HEK293T (cell line): Measurements from ENCODE around the gene CALML6.

Experiments used
- CTCF ChIA-PET: fragments of 350-600 bp; formaldehyde crosslinking; extraction: SDS; loops from one replicate; lab custom pipeline; 2021; ENCODE audit warnings: antibody characterized with exemption, inconsistent platforms; lab: Yijun Ruan, JAX
- POLR2A ChIA-PET: fragments of 350-600 bp; formaldehyde crosslinking; extraction: SDS; loops from one replicate; lab custom pipeline; 2020; ENCODE audit warnings: antibody characterized with exemption, inconsistent platforms; lab: Yijun Ruan, JAX
- DNase-seq: peaks from one replicate; pipeline ENCODE4 v3.0.0; 2012; ENCODE audit warnings: mixed read lengths; ENCODE audit errors: extremely low spot score
- ARNT ChIP-seq: fragments of 450-650 bp; IDR thresholded peaks from 2 replicates; pipeline ENCODE4 v1.6.1; 2017; ENCODE audit warnings: mild to moderate bottlenecking
- BHLHE40 ChIP-seq: fragments of 450-650 bp; IDR thresholded peaks from 2 replicates; pipeline ENCODE4 v1.6.1; 2016; ENCODE audit warnings: mild to moderate bottlenecking, moderate library complexity, borderline replicate concordance
- CTBP1 ChIP-seq: fragments of 450-650 bp; IDR thresholded peaks from 2 replicates; pipeline ENCODE4 v1.6.1; 2016; ENCODE audit warnings: borderline replicate concordance
- ELF4 ChIP-seq: fragments of 450-650 bp; IDR thresholded peaks from 2 replicates; pipeline ENCODE4 v1.6.1; 2017; ENCODE audit warnings: antibody characterized with exemption
- FOXA1 ChIP-seq: fragments of 450-650 bp; IDR thresholded peaks from 2 replicates; pipeline ENCODE4 v1.6.1; 2016; ENCODE audit warnings: mild to moderate bottlenecking
- FOXK2 ChIP-seq: fragments of 450-650 bp; IDR thresholded peaks from 2 replicates; pipeline ENCODE4 v1.6.1; 2016; ENCODE audit warnings: mild to moderate bottlenecking
- FOXM1 ChIP-seq: fragments of 450-650 bp; IDR thresholded peaks from 2 replicates; pipeline ENCODE4 v1.6.1; 2017; ENCODE audit warnings: mild to moderate bottlenecking, borderline replicate concordance
- HDGF ChIP-seq: fragments of 450-650 bp; IDR thresholded peaks from 2 replicates; pipeline ENCODE4 v1.6.1; 2017; ENCODE audit warnings: antibody characterized with exemption, borderline replicate concordance
- L3MBTL2 ChIP-seq: fragments of 450-650 bp; conservative IDR thresholded peaks from 2 replicates; pipeline ENCODE4 v1.6.1; 2016; ENCODE audit warnings: mild to moderate bottlenecking
- LEF1 ChIP-seq: fragments of 450-650 bp; IDR thresholded peaks from 2 replicates; pipeline ENCODE4 v1.6.1; 2017; ENCODE audit warnings: mild to moderate bottlenecking, borderline replicate concordance
- NFRKB ChIP-seq: fragments of 450-650 bp; IDR thresholded peaks from 2 replicates; pipeline ENCODE4 v1.6.1; 2016; ENCODE audit warnings: mild to moderate bottlenecking, moderate library complexity
- PKNOX1 ChIP-seq: fragments of 450-650 bp; IDR thresholded peaks from 2 replicates; pipeline ENCODE4 v1.6.1; 2016
- SP1 ChIP-seq: fragments of 450-650 bp; IDR thresholded peaks from 2 replicates; pipeline ENCODE4 v1.6.1; 2017
- SUZ12 ChIP-seq: fragments of 450-650 bp; IDR thresholded peaks from 2 replicates; pipeline ENCODE4 v1.6.1; 2016; ENCODE audit warnings: mild to moderate bottlenecking
- TARDBP ChIP-seq: fragments of 450-650 bp; IDR thresholded peaks from 2 replicates; pipeline ENCODE4 v1.6.1; 2016
- ZNF384 ChIP-seq: fragments of 450-650 bp; IDR thresholded peaks from 2 replicates; pipeline ENCODE4 v1.6.1; 2016

The CALML6 gene

GRCh38 chr1:1917995-1918900 is 3.2 kb downstream of the CALML6 start:
- CTCF ChIA-PET, result no interaction called here
- POLR2A ChIA-PET, result no interaction called here
- no peak for DNase-seq

DNA sequence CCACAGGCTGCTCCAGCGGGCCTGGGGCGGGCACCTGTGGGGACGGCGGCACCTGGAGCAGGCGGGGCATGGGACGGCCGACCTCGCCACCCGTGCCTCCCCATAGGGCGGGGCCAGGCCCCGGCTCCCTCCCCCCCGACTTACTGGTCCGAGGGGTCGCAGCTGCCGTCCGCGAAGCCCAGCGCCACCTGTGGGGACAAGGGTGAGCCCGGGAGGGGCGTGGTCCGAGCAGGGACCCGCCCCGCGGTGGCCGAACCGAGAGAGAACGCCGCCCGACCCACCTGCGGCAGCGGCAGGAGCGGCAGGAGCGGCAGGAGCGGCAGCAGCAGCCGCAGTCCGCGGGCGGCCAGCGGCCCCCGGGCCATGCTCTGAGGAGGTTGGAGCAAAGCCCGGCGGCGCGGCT is 3.8 kb downstream of the CALML6 start, which contains the start of gene TMEM52:
TMEM52 (minus strand) TSS at position 379 of the 403 bp plus-strand sequence; CDS start at position 365, 14 bp downstream.
- TF ChIP-seq CTBP1 (no peak), FOXA1 (no peak), TARDBP (no peak), LEF1 (no peak), ZNF384 (no peak), FOXM1 (no peak), BHLHE40 (no peak), SP1 (no peak), ELF4 (no peak), NFRKB (no peak), SUZ12 (no peak), HDGF (no peak), L3MBTL2 (no peak), PKNOX1 (no peak), ARNT (no peak), FOXK2 (no peak)
- no peak for DNase-seq
- ChIA-PET POLR2A (no interaction called here), CTCF (interaction anchor here (0.7 kb wide), 1 partner anchor 23 kb away, joined by 3 read pairs; no protein-coding TSS in a partner anchor)

More at GRCh38 chr1:1917995-1918900, 3.2 kb downstream of the CALML6 start:
- TF ChIP-seq SP1 (no peak), CTBP1 (no peak), BHLHE40 (no peak)

DNA sequence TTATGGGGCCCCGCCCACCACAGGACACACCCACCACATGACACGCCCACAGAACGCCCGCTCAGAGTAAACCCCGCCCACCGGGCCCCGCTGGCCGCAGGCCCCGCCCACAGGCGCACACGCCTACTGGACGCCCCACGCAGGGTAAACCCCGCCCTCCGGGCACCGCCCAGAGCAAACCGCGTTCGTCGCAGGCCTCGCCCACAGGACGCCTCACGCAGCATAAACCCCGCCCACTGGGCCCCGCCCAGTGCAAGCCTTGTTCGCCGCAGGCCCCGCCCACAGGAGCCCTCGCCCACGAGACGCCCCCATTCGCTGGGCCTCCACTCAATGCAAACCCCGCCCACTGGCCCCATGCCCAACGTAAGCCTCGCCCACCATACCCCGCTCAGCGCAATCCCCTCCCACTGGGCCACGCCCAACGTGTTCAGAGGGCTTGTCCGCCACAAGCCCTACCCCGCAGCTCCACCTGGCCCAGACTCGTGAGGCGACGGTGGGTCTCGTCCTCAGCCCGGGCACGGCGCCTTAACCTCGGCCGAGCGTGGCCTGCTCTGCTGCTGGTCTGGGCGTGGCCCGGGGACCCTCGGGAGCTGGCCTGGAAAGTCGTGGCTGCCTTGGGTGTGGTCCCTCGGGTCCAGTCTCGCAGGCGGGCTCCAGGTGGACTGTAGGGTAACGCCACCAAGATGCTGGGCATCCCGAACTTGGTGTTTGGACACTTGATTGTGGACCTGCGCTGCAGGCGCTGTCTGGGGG is 4.4 kb downstream of the CALML6 start:
- POLR2A ChIA-PET, result no interaction called here
- TF ChIP-seq HDGF, result peak; percentile 86; the same call in 1 of the 2 replicates
- no peak for TF ChIP-seq ZNF384
- peak; percentile 71 for TF ChIP-seq SP1
- CTCF ChIA-PET, result interaction anchor here (0.7 kb wide), 1 partner anchor 22 kb away, joined by 3 read pairs; no protein-coding TSS in a partner anchor

DNA sequence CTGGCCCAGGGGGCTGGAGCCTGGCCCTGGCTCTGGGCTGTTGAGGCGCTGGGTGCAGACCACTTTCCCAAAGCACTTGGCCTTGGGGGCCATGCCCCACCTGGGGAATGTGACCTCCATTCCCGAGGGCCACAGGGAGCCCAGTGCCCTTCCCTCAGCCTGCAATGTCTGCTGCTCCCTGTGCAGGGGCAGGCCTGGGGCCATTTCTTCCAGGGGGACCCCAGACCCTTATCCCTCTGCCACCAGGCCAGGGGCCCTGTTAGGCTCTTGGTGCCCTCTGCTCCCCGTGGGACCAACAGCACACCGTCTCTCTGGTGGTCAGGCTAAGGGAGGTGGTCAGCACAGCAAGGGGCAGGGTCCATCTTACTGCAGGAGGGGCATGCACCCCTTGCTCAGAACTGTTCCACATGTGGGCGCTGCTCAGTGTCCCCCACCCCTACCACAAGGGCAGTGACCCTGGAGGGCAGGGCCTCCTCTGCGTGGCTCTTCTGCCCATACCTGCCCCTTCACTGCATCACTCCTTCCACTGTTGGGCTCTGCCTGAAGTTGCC is 5.1 kb downstream of the CALML6 start:
- POLR2A ChIA-PET, result interaction anchor here (0.8 kb wide), 1 partner anchor 10 kb away, joined by 3 read pairs; no protein-coding TSS in a partner anchor

More for the DNA sequence above, 4.4 kb downstream of the CALML6 start:
- DNase-seq, result peak; percentile 100

More for the DNA sequence above, 5.1 kb downstream of the CALML6 start:
- DNase-seq, result no peak
- TF ChIP-seq LEF1, result no peak
- TF ChIP-seq ZNF384, result no peak
- no peak for TF ChIP-seq NFRKB
- no peak for TF ChIP-seq FOXM1
- no peak for TF ChIP-seq FOXA1
- TF ChIP-seq TARDBP, result no peak
- no peak for TF ChIP-seq ARNT
- TF ChIP-seq CTBP1, result no peak
- no peak for TF ChIP-seq HDGF
- no peak for TF ChIP-seq BHLHE40
- no peak for TF ChIP-seq PKNOX1
- no peak for TF ChIP-seq FOXK2
- CTCF ChIA-PET, result interaction anchor here (0.8 kb wide), 1 partner anchor 124 kb away, joined by 3 read pairs; no protein-coding TSS in a partner anchor
